Astrocyte of the cerebellum (primary cell): Measurements from ENCODE around the gene NCS1.

Source experiments
- DNase-seq: peaks from one replicate; pipeline ENCODE4 v3.0.0-alpha.2; 2011; ENCODE audit warnings: low read depth
- H3K4me3 ChIP-seq: 2 replicates; pipeline ENCODE4 v1.5.1; 2011; ENCODE audit warnings: mild to moderate bottlenecking, low read depth, low read length, moderate library complexity
- CTCF ChIP-seq: IDR thresholded peaks from 2 replicates; pipeline ENCODE4 v1.5.1; 2012; ENCODE audit warnings: low read length, low read depth, moderate library complexity, mild to moderate bottlenecking; ENCODE audit errors: missing control alignments
- in situ Hi-C: cut with HindIII; loops from 2 replicates; pipeline ENCODE4 v1.10.0; 2017; ENCODE audit warnings: low sequenced_read_pairs

NCS1 gene

GRCh38 chr9:130129432-130130061 lies 42.7 kb upstream of the NCS1 start:
- no peak for TF ChIP-seq CTCF
- no peak for DNase-seq
- in situ Hi-C loops, result no loop called here
- H3K4me3 ChIP-seq, result no peak overlapping the region

- DNase-seq, result no peak
- TF ChIP-seq CTCF, result no peak
- in situ Hi-C loops, result no loop called here
- no peak overlapping the region for H3K4me3 ChIP-seq
These were observed 39.5 kb upstream of the NCS1 start for GRCh38 chr9:130132746-130133145.

GRCh38 chr9:130137081-130137640 lies 35.0 kb upstream of the NCS1 start:
- no peak overlapping the region for H3K4me3 ChIP-seq
- DNase-seq, result no peak
- TF ChIP-seq CTCF, result no peak
- in situ Hi-C loops, result no loop called here

- no peak for DNase-seq
- TF ChIP-seq CTCF, result no peak
- H3K4me3 ChIP-seq, result no peak overlapping the region
- in situ Hi-C loops, result no loop called here
These were observed 34.5 kb upstream of the NCS1 start for GRCh38 chr9:130137641-130138081.

- TF ChIP-seq CTCF, result no peak
- peak; percentile 73 for DNase-seq
- H3K4me3 ChIP-seq, result no peak overlapping the region
- in situ Hi-C loops, result no loop called here
These were observed 34.0 kb upstream of the NCS1 start for GRCh38 chr9:130138171-130138653.

- no peak for TF ChIP-seq CTCF
- in situ Hi-C loops, result no loop called here
- no peak overlapping the region for H3K4me3 ChIP-seq
- DNase-seq, result peak; percentile 96
These were observed 33.4 kb upstream of the NCS1 start for GRCh38 chr9:130138791-130139190.
